ENCODE data around the gene PITPNM3.

PITPNM3 gene

GRCh38 chr17:6502142-6502541 is 54.2 kb downstream of the PITPNM3 start:
- Histone ChIP-seq H3K36me3 (no peaks in the 10 kb centered on the region), H3K4me3 (ENCODE audit: low read depth, low read length) (no peak overlapping the region), H3K9me3 (ENCODE audit: severe bottlenecking) (no peaks in the 10 kb centered on the region), H3K27me3 (ENCODE audit: insufficient read depth, low read depth, severe bottlenecking) (no peaks in the 10 kb centered on the region), H3K27ac (no peak overlapping the region)
- no peak for DNase-seq
- no peak for TF ChIP-seq CTCF (IDR thresholded peaks at IDR 0.05; ENCODE audit: low read depth, low read length)

- DNase-seq = no peak
- Histone ChIP-seq H3K27ac (no peak overlapping the region), H3K36me3 (no peaks in the 10 kb centered on the region), H3K9me3 (ENCODE audit: severe bottlenecking) (no peaks in the 10 kb centered on the region), H3K27me3 (ENCODE audit: insufficient read depth, low read depth, severe bottlenecking) (no peaks in the 10 kb centered on the region), H3K4me3 (ENCODE audit: low read depth, low read length) (no peak overlapping the region)
- TF ChIP-seq CTCF (IDR thresholded peaks at IDR 0.05; ENCODE audit: low read depth, low read length) = no peak
Measured at GRCh38 chr17:6501359-6501758, 55.0 kb downstream of the PITPNM3 start.

GRCh38 chr17:6498901-6499540 is 57.3 kb downstream of the PITPNM3 start:
- Histone ChIP-seq H3K4me3 (ENCODE audit: low read depth, low read length) (no peak overlapping the region), H3K9me3 (ENCODE audit: severe bottlenecking) (no peaks in the 10 kb centered on the region), H3K27me3 (ENCODE audit: insufficient read depth, low read depth, severe bottlenecking) (no peaks in the 10 kb centered on the region), H3K36me3 (no peaks in the 10 kb centered on the region), H3K27ac (no peak overlapping the region)
- TF ChIP-seq CTCF (IDR thresholded peaks at IDR 0.05; ENCODE audit: low read depth, low read length) = no peak
- no peak for DNase-seq

- Histone ChIP-seq H3K36me3 (no peaks in the 10 kb centered on the region), H3K9me3 (ENCODE audit: severe bottlenecking) (no peaks in the 10 kb centered on the region), H3K27me3 (ENCODE audit: insufficient read depth, low read depth, severe bottlenecking) (no peaks in the 10 kb centered on the region), H3K4me3 (ENCODE audit: low read depth, low read length) (no peak overlapping the region), H3K27ac (no peak overlapping the region)
- DNase-seq = no peak
- no peak for TF ChIP-seq CTCF (IDR thresholded peaks at IDR 0.05; ENCODE audit: low read depth, low read length)
Measured at GRCh38 chr17:6498356-6498755, 58.0 kb downstream of the PITPNM3 start.

- no peak overlapping the region for H3K4me3 ChIP-seq (ENCODE audit: low read depth, low read length)
- peak overlapping the region; percentile 58 for H3K27ac ChIP-seq
- no peak for TF ChIP-seq CTCF (IDR thresholded peaks at IDR 0.05; ENCODE audit: low read depth, low read length)
- H3K36me3 ChIP-seq = no peaks in the 10 kb centered on the region
- no peaks in the 10 kb centered on the region for H3K9me3 ChIP-seq (ENCODE audit: severe bottlenecking)
- no peaks in the 10 kb centered on the region for H3K27me3 ChIP-seq (ENCODE audit: insufficient read depth, low read depth, severe bottlenecking)
- no peak for DNase-seq
Measured at GRCh38 chr17:6497496-6498221, 58.7 kb downstream of the PITPNM3 start.
